GM19395 (cell line): ENCODE data around the gene ISLR2.

Experiments used
- ATAC-seq: cut with Tn5 transposase; IDR thresholded peaks from one replicate; pipeline ENCODE4 v1.9.1; 2021; ENCODE audit warnings: mild to moderate bottlenecking, moderate library complexity; ENCODE audit not compliant: unreplicated experiment

ISLR2 gene

DNA sequence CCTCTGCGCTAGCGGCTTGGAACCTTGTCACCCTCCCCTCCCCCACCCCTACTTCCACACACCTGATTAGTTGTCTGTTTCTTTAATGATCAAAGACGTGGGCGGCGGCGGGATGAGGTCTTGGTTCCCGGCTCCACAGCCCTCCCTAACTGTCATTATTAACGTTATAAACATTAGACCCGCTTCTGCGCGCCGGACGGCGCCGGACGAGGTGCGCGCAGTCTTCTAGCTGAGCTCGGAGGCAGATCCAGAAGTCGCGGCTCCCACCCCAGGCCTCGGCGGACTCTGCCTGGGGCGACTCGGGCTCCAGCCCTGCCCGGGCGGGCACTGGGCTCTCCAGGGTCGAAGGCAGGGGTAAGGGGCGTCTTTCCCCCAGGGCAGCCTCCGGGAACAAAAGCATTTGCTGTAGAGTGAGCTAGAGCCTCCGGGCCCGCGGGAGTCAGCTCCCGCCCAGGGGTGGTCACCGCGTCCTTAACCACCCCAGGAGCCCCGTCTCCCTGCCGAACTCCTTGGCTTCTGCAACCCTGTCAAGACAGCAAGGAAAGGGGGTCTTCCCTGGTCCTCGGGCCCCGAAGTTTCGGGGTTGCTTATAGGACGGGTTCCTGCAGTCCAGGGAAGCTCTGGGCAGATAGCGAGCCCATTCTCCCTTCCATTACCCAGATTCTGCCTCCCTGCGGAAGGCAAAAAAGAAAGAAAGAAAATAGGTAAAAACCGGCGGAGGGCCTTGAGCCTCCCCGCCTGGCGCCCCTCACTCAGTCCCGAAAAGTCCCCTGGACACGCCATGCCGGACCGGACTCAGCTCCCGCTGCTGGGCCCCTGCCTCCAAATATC, 2.2 kb upstream of the ISLR2 start:
- ATAC-seq, result no peak

DNA sequence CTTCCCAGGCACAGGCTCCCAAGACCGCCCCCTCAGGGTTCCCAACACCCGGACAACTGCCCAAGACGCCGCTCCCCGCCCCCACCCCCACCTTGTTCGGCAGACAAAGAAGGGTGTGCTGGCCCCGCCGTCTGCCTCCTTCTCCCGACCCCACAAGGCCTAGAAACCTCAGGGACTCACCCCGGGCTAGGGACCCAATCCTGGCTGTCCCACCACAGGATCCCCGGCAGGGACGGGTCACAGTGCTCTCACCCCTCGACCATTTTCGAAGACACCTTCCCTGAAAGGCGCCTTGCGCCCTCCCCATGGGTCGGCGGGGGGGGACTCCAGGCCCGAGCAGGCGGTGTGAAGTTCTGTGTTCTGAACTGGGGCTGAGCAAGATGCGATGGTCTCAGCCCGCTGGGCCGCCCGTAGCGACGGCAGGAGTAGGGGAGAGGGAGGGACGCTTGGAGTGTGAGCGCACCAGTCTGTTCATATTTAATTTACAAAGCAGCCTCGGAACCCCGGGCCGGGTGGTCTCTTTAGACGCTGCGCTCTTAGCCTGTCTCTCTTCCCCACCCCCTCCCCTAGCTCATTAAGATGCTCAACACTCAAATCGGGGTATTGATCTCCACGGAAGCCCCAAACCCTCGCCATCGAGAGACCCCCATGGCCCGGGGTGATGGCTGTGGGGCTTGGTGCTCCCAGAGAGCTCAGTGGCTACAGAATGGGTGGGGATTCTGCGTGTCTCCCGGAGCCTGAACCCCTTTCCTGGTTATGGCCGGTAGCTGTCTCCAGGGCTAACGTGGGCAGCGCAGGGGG, 1.4 kb upstream of the ISLR2 start:
- no peak for ATAC-seq

DNA sequence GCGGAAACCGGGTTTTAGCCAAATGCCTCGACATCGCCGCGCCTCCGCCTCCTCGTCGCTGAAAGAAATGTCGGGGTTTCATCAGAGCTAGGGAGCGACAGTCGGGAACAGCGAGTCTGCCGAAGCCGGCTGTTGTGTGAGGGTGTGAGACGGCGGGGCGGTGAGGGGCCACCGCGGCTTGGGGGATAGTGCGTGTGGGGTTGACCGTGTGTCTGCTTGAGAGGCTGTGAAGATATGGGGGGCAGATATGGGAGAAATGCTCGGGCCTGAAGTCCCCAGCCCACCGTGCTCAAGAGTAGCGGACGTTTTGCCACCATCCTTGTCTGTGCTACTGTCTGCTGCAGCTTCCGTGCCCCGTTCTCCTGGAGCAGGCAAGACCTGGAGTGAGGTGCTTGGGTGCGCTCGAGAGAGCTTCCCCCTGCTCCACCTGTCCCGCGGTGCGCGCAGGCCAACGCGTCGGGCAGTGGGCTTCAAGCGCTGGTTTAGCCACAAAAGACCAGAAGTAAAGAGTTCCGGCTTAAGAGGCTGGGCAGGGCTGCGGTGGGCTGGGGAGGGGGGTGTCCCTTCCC, 716 bp upstream of the ISLR2 start:
- no peak for ATAC-seq

DNA sequence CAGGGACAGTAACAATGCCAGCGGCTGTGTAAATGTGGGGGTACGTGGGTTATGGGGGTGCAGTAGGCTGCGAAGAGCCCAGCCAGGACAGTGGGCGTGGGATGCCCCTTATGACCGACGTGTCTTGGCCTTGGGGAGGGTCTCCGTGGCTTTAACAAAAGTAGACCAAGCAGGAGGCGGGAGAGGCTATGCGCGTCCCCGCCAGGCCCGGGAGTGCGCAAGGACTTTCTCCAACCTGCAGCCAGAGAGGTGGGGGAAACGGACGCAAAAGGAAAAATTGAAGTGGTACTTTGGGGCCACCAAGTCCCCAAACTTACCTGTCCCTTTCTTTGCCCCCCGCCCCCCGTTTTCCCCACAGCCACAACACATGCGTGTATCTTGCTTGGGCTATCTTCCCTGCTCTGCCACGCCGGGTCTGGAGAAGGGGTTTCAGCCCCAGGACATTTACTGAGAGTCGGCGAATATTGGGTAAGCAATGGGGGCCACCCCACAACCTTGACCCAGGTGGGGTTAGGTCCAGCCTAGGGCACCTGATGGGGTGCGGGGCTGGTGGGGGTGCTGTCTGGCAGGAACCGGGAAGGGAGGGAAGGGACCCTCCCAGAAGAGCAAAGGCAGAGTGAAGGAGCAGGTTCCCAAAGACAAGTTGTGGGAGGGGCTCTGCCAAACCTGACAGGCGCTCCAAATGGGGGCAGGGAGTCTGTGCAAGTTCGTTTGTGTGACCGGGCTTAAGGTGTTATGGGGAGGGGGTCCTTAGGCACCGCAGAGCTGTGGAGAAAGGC, 652 bp downstream of the ISLR2 start:
- no peak for ATAC-seq

DNA sequence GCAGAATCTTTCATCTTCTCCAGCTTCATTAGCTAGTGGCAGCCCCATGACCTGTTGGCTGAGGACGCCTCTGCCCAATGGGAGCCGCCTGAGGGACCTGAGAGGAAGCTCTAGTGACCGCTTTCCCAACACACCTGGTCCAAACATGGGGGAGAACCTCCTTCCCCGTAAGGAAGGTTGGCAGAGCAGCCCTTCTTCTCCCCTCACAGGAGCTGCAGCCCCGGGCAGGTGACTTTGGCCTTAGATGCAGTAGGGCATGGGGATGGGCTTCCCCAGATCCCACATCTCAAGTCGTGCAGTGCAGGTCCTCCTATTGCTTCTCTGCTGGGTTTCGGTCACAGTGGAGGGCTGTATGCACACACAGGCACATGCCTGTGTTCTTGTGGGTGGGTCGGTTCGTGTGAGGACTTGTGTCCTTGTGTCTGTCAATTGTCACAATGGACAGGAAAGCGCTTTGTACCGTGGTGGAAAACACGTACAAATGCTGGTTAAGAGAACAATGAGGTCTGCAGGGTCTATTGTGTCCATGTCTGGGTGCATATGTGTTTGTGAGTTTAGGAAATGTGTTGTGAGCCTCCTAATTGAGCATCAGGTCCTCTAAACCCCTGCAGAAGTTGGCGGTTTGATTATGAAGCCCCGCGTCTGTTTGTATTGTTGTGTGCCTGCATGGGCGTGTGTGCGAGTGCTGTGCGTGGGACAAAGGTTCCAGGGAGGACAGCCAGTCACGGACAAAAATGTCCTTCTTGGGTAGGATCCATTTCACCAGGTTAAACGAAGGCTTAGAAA, 1.4 kb downstream of the ISLR2 start:
- ATAC-seq, result no peak

DNA sequence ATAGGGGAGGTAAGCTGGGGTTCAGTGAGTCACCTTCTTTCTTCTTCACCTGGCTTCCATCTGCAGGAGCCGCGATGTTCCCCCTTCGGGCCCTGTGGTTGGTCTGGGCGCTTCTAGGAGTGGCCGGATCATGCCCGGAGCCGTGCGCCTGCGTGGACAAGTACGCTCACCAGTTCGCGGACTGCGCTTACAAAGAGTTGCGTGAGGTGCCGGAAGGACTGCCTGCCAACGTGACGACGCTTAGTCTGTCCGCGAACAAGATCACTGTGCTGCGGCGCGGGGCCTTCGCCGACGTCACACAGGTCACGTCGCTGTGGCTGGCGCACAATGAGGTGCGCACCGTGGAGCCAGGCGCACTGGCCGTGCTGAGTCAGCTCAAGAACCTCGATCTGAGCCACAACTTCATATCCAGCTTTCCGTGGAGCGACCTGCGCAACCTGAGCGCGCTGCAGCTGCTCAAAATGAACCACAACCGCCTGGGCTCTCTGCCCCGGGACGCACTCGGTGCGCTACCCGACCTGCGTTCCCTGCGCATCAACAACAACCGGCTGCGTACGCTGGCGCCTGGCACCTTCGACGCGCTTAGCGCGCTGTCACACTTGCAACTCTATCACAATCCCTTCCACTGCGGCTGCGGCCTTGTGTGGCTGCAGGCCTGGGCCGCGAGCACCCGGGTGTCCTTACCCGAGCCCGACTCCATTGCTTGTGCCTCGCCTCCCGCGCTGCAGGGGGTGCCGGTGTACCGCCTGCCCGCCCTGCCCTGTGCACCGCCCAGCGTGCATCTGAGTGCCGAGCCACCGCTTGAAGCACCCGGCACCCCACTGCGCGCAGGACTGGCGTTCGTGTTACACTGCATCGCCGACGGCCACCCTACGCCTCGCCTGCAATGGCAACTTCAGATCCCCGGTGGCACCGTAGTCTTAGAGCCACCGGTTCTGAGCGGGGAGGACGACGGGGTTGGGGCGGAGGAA, 2.6 kb downstream of the ISLR2 start:
- no peak for ATAC-seq

DNA sequence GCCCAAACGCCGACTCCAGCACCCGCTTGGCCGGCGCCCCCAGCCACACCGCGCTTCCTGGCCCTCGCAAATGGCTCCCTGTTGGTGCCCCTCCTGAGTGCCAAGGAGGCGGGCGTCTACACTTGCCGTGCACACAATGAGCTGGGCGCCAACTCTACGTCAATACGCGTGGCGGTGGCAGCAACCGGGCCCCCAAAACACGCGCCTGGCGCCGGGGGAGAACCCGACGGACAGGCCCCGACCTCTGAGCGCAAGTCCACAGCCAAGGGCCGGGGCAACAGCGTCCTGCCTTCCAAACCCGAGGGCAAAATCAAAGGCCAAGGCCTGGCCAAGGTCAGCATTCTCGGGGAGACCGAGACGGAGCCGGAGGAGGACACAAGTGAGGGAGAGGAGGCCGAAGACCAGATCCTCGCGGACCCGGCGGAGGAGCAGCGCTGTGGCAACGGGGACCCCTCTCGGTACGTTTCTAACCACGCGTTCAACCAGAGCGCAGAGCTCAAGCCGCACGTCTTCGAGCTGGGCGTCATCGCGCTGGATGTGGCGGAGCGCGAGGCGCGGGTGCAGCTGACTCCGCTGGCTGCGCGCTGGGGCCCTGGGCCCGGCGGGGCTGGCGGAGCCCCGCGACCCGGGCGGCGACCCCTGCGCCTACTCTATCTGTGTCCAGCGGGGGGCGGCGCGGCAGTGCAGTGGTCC, 3.5 kb downstream of the ISLR2 start:
- ATAC-seq, result no peak

DNA sequence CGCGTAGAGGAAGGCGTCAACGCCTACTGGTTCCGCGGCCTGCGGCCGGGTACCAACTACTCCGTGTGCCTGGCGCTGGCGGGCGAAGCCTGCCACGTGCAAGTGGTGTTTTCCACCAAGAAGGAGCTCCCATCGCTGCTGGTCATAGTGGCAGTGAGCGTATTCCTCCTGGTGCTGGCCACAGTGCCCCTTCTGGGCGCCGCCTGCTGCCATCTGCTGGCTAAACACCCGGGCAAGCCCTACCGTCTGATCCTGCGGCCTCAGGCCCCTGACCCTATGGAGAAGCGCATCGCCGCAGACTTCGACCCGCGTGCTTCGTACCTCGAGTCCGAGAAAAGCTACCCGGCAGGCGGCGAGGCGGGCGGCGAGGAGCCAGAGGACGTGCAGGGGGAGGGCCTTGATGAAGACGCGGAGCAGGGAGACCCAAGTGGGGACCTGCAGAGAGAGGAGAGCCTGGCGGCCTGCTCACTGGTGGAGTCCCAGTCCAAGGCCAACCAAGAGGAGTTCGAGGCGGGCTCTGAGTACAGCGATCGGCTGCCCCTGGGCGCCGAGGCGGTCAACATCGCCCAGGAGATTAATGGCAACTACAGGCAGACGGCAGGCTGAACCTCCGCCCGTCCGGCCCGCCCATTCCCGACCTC, 4.1 kb downstream of the ISLR2 start:
- ATAC-seq, result no peak

DNA sequence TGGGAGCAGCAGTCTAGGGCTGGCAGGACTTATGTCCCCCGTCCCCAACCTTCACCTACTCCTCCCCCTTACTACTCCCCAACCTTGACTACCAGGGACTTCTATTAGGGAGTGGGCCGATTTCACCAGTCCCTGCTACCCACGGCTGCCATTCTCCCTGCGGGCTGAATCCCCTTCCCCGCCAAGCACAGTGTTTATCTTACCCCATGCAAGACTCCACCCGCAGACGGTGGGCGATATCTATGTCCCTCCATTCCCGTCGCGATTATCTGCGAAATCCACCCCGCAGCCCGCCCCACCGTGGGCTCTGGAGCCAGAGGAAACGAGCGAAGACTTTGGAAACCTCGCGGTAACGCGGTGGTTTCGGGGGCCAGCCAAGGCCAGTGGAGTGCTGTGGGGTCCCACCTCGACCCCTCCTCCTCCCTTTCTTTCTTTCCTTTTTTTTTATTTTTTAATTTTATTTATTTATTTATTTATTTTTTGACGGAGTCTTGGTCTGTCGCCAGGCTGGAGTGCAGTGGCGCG, 4.7 kb downstream of the ISLR2 start:
- no peak for ATAC-seq

DNA sequence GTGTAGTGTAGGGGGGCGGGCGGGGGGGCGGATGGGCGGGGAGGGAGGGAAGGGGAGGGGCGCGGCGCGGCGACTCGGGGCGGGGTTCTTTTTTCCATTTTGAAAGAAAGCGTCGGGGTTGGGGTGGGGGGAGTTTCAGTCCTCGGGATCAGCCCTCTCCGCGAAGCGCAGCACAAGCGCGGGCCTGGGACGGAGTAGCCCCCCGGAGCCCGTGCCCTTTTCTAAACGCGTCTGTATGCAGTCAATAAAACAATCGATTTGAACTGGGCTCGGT, 6.1 kb downstream of the ISLR2 start:
- no peak for ATAC-seq

DNA sequence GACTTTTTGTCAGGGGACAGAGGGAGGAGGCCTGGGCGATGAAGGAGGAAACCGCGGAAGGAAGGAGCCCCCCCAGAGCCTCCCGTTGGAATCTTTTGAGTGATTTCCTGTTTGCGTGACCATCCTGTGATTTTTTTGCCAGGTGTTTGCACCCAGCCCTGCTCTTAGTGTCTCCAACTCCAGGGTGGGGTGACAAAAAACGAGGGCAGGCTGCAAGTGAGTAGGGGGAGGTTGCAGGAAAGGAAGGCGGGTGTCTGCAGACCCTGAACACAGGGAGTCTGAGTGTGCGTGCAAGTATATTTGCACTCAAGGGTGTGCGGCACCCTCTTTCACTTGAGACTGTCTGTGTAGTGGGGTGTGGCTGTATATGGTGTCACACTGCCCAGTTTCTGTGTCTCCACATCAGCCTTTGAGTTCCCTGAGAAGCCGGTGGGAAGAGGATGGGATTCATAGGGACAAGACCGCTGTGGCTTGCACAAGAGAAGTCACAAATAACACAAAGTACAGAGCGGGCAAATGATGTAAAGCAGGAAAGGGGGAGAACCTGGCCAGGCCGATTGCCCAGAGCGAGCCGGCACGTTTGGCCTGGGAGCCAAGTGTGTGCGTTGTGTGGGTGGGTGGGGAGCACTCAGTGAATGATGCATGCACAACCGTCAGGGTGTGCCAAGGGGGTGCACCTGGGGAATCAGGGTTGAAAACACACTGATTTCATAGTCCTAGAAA, 6.6 kb downstream of the ISLR2 start:
- ATAC-seq, result no peak

DNA sequence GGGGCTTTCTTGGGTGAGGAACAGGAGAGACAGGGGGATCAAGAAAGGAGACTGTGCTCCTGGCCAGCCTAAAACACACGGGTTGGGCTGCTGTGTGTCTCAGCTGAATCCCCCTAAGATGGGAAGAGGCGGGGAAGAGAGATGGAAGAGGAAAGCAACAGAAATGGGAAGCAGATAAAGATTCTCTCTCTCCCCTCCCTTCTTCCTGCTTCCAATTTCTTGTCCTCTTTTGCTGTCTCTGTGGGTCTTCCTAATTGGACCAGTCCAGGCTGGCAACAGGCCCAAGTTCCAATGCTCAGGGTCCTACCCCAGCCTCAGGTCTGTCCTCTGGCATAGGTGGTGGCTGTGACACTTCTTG, 7.1 kb downstream of the ISLR2 start:
- no peak for ATAC-seq

DNA sequence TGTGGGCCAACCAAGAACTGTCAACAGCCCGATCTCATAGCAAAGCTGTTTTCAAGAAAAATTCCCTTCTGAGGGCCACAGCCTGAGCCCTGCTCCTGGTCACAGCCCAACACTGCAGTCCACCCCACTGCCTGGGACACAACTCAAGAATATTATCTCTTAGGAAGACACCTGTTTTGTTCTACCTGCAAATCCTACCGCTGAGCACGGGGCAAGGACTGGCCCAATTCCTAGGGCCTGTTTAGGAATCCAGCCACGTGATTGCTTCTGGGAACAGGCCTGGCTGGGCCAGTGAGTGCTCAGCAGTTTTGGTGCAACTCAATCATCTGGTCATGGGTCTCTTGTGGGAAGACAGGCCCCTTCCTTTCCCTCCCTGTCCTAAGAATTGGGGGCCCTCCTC, 8.3 kb downstream of the ISLR2 start:
- ATAC-seq, result no peak

DNA sequence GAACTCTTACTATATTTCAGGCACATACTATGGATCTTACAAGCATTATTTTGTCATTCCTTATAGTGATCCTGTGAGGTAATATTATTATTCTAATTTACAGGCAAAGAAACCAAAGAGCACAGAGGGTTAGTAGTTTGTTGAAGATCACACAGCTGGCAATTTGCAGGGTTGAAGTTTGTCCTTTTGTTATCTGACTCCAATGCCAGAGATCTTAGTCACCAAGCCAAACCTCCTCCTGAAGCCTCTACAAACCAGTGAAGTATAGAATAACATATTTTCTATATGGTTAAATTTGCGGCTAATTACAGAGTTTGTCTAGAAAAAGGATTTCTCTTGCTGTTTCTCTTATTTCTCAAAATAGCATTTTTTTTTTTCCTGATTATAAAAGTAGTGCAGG, 11.2 kb downstream of the ISLR2 start:
- no peak for ATAC-seq

DNA sequence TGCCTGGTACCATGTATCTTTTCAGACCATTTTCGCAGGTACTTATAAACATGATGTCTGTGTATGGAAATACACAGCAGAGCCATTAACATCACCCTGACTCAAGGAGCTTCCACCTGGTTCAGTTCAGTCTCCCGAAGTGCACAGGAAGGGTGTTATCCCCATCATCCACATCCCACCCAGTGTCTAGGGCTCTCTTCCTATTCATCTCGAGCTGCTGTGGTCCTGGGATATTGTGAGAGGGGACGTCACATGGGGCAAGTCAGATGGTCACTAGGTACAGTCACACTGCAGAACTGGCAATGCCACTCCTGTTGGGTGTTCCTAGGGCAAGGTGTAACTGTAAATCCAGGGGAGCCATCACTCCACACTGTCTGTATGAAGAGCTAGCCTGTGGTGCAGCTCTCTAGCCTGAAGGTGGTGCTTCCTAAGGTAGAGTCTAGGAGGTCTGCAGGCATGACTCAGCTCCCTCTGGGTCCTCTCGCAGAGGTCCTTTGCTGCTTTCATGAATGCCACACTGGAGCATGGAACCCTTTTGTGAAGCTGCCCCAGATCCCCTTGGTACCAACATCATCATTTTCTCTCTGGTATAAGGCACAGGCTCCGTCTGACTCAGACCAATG, 13.9 kb downstream of the ISLR2 start:
- ATAC-seq, result no peak

DNA sequence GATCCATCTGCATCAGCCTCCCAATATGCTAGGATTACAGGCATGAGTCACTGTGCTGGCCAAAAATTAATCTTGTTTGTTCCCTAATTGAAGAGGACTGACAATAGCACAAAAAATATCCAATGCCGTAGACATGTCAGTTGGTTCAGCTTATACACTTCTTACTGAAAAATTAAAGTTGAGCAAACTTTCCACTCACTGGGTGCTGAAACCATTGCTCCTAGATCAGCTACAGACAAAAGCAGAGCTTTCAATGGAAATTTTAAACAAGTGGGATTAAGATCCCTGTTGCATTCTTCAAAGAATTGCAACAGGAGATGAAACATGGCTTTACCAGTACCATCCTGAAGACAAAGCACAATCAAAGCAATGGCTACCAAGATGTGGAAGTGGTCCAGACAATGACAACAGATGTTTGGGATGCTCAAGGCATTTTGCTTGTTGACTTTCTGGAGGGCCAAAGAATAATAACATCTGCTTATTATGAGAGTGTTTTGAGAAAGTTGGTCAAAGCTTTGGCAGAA, 16.0 kb downstream of the ISLR2 start:
- no peak for ATAC-seq

DNA sequence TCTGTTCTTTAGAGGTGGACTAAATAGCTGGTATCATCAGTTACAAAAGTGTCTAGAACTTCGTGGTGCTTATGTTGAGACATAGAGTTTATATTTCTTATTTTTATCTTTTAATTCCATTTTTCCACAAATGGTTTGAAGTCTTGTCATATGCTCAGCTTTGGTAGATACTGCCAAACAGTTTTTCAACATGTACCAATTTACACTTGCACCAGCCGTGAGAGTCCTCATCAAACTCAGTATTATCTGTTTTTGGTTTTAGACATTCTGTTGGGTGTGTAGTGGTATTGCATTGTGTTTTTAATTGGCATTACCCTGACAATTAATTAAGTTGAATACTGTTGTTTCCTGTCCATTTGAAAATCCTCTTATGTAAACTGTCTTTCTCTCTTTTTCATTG, 16.7 kb downstream of the ISLR2 start:
- ATAC-seq, result no peak
